Fibroblast of peridontal ligament (primary cell): ENCODE data around the gene LRRC71.

Source experiments
- DNase-seq: peaks from one replicate; pipeline ENCODE4 v3.0.0-alpha.2; 2010; ENCODE audit errors: extremely low read depth

The LRRC71 gene

GRCh38 chr1:156927215-156928042 is 7.0 kb downstream of the LRRC71 start:
- DNase-seq, result peak; percentile 70

- no peak for DNase-seq
These were observed 7.7 kb downstream of the LRRC71 start for GRCh38 chr1:156928043-156928602.

- no peak for DNase-seq
These were observed 9.3 kb downstream of the LRRC71 start for GRCh38 chr1:156929596-156930238.

- no peak for DNase-seq
These were observed 10.1 kb downstream of the LRRC71 start for GRCh38 chr1:156930483-156930882.

- peak; percentile 52 for DNase-seq
These were observed 10.9 kb downstream of the LRRC71 start for GRCh38 chr1:156931211-156931952.

GRCh38 chr1:156931974-156932710 is 11.7 kb downstream of the LRRC71 start:
- DNase-seq, result no peak

- DNase-seq, result no peak
These were observed 12.7 kb downstream of the LRRC71 start for GRCh38 chr1:156933136-156933535.

- DNase-seq, result no peak
These were observed 15.2 kb downstream of the LRRC71 start for GRCh38 chr1:156935505-156936128.

- no peak for DNase-seq
These were observed 15.8 kb downstream of the LRRC71 start for GRCh38 chr1:156936191-156936590.

GRCh38 chr1:156936721-156937220 is 16.3 kb downstream of the LRRC71 start:
- DNase-seq, result no peak

- DNase-seq, result no peak
These were observed 17.5 kb downstream of the LRRC71 start for GRCh38 chr1:156937883-156938282.

- DNase-seq, result no peak
These were observed 18.4 kb downstream of the LRRC71 start for GRCh38 chr1:156938813-156939212.

GRCh38 chr1:156939786-156940334 is 19.4 kb downstream of the LRRC71 start:
- DNase-seq, result no peak

- no peak for DNase-seq
These were observed 21.2 kb downstream of the LRRC71 start for GRCh38 chr1:156941675-156942074.

- DNase-seq, result no peak
These were observed 21.7 kb downstream of the LRRC71 start for GRCh38 chr1:156942176-156942575.

- DNase-seq, result no peak
These were observed 22.1 kb downstream of the LRRC71 start for GRCh38 chr1:156942576-156942975.

- DNase-seq, result no peak
These were observed 23.3 kb downstream of the LRRC71 start for GRCh38 chr1:156943756-156944155.

GRCh38 chr1:156944268-156944667 is 23.8 kb downstream of the LRRC71 start:
- DNase-seq, result no peak

- no peak for DNase-seq
These were observed 24.4 kb downstream of the LRRC71 start for GRCh38 chr1:156944848-156945247.

- no peak for DNase-seq
These were observed 25.6 kb downstream of the LRRC71 start for GRCh38 chr1:156945881-156946661.
